DND-41 (cell line): Measurements from ENCODE around the gene SMYD5.

Experiments
- ATAC-seq: fragments of 200-7000 bp; cut with Tn5 transposase; 3 replicates; pipeline ENCODE4 v1.9.1; 2021; ENCODE audit warnings: low read depth; ENCODE audit not compliant: insufficient read depth
- DNase-seq: peaks from one replicate; pipeline ENCODE4 v3.0.0-alpha.2; 2020
- H2AFZ ChIP-seq: 2 replicates; pipeline ENCODE4 v1.6.0; 2012; ENCODE audit warnings: low read depth, low read length
- H3K27ac ChIP-seq: 2 replicates; pipeline ENCODE4 v1.5.1; 2012; ENCODE audit warnings: low read length, inconsistent platforms
- H3K27me3 ChIP-seq: fragments of 200-600 bp; sonication (generic); 2 replicates; pipeline ENCODE4 v1.6.0; 2012; ENCODE audit warnings: low read length, mild to moderate bottlenecking, inconsistent platforms; ENCODE audit not compliant: insufficient read depth, poor library complexity
- H3K36me3 ChIP-seq: 2 replicates; pipeline ENCODE4 v1.5.1; 2012; ENCODE audit warnings: low read length, inconsistent platforms; ENCODE audit not compliant: insufficient read depth
- H3K4me1 ChIP-seq: 2 replicates; pipeline ENCODE4 v1.5.1; 2012; ENCODE audit warnings: mild to moderate bottlenecking, low read length; ENCODE audit not compliant: insufficient read depth
- H3K4me2 ChIP-seq: 2 replicates; pipeline ENCODE4 v1.6.0; 2012; ENCODE audit warnings: mild to moderate bottlenecking, moderate library complexity, low read length, inconsistent platforms; ENCODE audit not compliant: insufficient read depth
- H3K4me3 ChIP-seq, 2 experiments: fragments of 200-600 bp in 1 of 2; shearing (Covaris generic) in 1 of 2; 2 replicates each; pipeline ENCODE4 v1.5.1; 2012 to 2016; ENCODE audit warnings: inconsistent platforms in 2 of 2, low read length in 2 of 2, mild to moderate bottlenecking in 2 of 2, low read depth in 1 of 2, moderate library complexity in 1 of 2
- H3K79me2 ChIP-seq: 2 replicates; pipeline ENCODE4 v1.6.0; 2012; ENCODE audit warnings: low read length, inconsistent platforms; ENCODE audit not compliant: insufficient read depth
- H3K9ac ChIP-seq: 2 replicates; pipeline ENCODE4 v1.6.0; 2012; ENCODE audit warnings: low read depth, mild to moderate bottlenecking, inconsistent platforms, low read length, moderate library complexity
- H3K9me3 ChIP-seq: 2 replicates; pipeline ENCODE4 v1.5.1; 2012; ENCODE audit warnings: low read length, moderate library complexity, mild to moderate bottlenecking, inconsistent platforms; ENCODE audit not compliant: insufficient read depth, severe bottlenecking
- H4K20me1 ChIP-seq: 2 replicates; pipeline ENCODE4 v1.6.0; 2012; ENCODE audit warnings: low read length; ENCODE audit not compliant: insufficient read depth
- EZH2 ChIP-seq: IDR thresholded peaks from 3 replicates; pipeline ENCODE4 v1.6.1; 2012; ENCODE audit warnings: borderline replicate concordance, low read depth, mild to moderate bottlenecking, moderate library complexity, low read length, inconsistent platforms; ENCODE audit not compliant: severe bottlenecking
- TF ChIP-seq, protein P1 (sequence below): IDR thresholded peaks from 2 replicates; pipeline ENCODE4 v1.5.1; 2012; ENCODE audit warnings: borderline replicate concordance, low read length, moderate library complexity, mild to moderate bottlenecking; ENCODE audit not compliant: poor library complexity, severe bottlenecking; ENCODE audit errors: extremely low read depth

The SMYD5 gene

DNA sequence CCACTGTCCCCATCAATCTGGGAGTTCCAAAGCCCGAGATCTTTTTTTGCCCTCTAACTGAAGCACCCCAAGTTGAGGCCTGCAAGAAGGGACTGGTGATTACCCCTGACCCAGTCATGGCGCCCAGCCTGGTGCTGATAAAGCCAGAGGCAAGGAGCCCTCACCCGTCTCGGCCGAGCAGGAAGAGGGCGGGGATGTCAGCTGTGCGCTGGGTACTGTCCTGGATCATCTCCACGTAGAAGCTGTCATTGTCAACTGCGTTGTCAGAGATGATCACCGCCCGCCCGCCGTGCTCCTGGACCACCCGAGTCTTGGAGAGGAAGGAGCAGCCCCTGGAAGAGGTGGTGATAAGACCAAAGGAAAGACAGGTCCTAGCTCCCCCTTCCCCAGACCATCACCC, 14.6 kb downstream of the SMYD5 start:
- Histone ChIP-seq H3K4me3 (no peak overlapping the region), H4K20me1 (peaks cover 3% of the 10 kb centered on the region; the same call in 1 of the 2 replicates), H3K79me2 (peaks cover 11% of the 10 kb centered on the region), H3K9ac (no peak overlapping the region), H3K4me2 (no peak overlapping the region), H3K9me3 (no peaks in the 10 kb centered on the region), H3K4me1 (peaks cover 15% of the 10 kb centered on the region), H3K27me3 (no peaks in the 10 kb centered on the region), H3K36me3 (peaks cover 60% of the 10 kb centered on the region), H3K27ac (no peak overlapping the region), H2AFZ (no peak overlapping the region)
- ATAC-seq (no peak), DNase-seq (no peak)
- TF ChIP-seq, protein P1, sequence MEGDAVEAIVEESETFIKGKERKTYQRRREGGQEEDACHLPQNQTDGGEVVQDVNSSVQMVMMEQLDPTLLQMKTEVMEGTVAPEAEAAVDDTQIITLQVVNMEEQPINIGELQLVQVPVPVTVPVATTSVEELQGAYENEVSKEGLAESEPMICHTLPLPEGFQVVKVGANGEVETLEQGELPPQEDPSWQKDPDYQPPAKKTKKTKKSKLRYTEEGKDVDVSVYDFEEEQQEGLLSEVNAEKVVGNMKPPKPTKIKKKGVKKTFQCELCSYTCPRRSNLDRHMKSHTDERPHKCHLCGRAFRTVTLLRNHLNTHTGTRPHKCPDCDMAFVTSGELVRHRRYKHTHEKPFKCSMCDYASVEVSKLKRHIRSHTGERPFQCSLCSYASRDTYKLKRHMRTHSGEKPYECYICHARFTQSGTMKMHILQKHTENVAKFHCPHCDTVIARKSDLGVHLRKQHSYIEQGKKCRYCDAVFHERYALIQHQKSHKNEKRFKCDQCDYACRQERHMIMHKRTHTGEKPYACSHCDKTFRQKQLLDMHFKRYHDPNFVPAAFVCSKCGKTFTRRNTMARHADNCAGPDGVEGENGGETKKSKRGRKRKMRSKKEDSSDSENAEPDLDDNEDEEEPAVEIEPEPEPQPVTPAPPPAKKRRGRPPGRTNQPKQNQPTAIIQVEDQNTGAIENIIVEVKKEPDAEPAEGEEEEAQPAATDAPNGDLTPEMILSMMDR = no peak
- no peak for TF ChIP-seq EZH2

DNA sequence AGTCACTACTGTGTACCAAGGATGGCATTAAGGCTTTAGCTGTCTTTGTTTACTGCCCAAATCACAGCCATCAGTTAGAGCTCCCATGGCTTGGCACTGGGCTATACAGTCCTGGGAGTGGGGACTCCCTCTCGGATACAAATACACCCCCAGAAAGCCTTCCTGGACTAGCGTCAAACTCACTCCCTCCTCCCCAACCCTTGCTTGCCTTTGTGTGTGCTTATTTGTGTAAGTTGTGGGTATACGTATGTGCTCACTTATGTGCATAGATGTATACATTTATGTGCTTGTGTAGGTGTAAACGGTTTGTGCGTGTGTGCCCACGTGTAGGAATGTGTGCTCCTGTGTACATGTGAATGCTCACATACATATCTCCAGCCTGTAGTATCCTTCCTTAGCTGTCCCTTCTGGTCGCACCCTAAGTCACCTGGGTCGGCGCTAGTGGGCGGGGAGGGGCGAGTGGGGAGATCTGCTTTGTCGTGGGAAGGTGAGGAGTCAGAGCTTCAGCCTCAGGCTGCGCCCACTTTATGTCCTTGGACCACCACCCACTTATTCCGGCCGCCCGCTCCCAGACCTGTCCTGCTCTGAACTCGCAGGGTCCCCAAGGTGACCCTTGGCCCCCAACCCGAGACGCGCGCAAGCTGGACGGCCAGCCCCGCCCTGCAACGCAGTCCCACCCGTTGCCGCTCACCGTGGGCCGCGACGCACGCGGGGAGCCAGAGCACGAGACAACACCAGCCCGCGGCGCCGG, 18.5 kb downstream of the SMYD5 start:
- H3K9ac ChIP-seq = peak overlapping the region; percentile 93
- peaks cover 50% of the 10 kb centered on the region for H3K36me3 ChIP-seq
- H4K20me1 ChIP-seq = peaks cover 29% of the 10 kb centered on the region
- no peak for TF ChIP-seq EZH2
- TF ChIP-seq, protein P1 = peak; percentile 19
- H3K4me3 ChIP-seq = peak overlapping the region; percentile 63 to 71
- no peaks in the 10 kb centered on the region for H3K9me3 ChIP-seq
- peak overlapping the region; percentile 68 for H3K27ac ChIP-seq
- DNase-seq (peak; percentile 44), ATAC-seq (no peak)
- peaks cover 43% of the 10 kb centered on the region for H3K4me1 ChIP-seq
- peak overlapping the region; percentile 85 for H3K4me2 ChIP-seq
- no peaks in the 10 kb centered on the region for H3K27me3 ChIP-seq
- H2AFZ ChIP-seq = peak overlapping the region; percentile 83
- peaks cover 47% of the 10 kb centered on the region for H3K79me2 ChIP-seq

DNA sequence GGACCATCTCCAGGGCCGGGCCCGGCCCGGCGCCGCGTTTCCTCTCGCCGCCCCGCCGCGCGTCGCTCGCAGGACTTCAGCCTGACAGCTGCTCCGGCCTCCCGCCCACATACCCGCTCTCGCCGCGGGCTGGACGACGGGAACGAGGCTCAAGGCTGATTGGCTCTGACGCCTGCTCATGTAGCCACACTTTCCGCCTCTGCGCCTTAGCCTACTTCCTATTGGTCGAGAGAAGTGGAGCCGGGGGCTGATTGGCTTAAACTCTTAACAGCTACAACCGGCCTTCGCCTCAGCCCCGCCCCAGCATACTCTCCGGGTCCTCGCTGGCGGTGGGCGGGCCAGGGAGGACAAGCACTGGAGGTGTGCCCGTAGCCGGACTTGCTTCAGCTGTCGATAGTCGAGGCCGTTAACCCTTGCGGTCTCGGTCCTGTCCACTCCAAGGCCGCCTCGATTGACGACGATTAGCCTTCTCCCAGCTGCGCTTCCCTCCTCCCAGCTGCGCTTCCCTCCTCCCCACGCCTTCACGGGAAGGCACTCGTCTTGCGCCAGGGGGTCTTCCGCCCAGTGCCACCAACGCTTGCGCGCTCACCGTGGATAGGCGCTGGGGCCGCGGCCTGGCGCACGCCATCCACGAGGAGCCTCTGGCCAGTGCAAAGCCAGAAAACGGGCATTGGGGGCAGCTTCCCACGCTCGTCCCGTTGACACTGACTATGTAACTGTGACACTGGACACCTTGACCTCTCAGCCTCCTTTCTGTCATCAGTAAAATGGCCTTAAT, 19.3 kb downstream of the SMYD5 start, which contains the start of gene PRADC1:
Gene PRADC1 (minus strand): TSS at position 86 of the 778 bp plus-strand sequence. CDS start 79 bp downstream, at position 7.
- Histone ChIP-seq H3K27me3 (no peaks in the 10 kb centered on the region), H3K4me2 (peak within 1 kb of the TSS; percentile 85), H2AFZ (peak within 1 kb of the TSS; percentile 87), H4K20me1 (peaks cover 33% of the 10 kb centered on the region), H3K9me3 (no peaks in the 10 kb centered on the region), H3K9ac (peak within 1 kb of the TSS; percentile 93), H3K4me3 (peak within 1 kb of the TSS; percentile 63 to 71), H3K27ac (peak within 1 kb of the TSS; percentile 87), H3K36me3 (peaks cover 47% of the 10 kb centered on the region), H3K79me2 (peaks cover 54% of the 10 kb centered on the region), H3K4me1 (peaks cover 43% of the 10 kb centered on the region)
- TF ChIP-seq EZH2 = no peak
- TF ChIP-seq, protein P1 = no peak
- peak; percentile 88 for ATAC-seq
- peak; percentile 96 for DNase-seq
